ENCODE results near the gene OMP. TPM values are rescaled to one million over a fixed set of nuclear protein-coding genes. Genes with fewer than 3 reads are reported as not detected.
A peak's percentile ranks its signal among the peaks of the same experiment; 100 is the strongest.
"Not testable (repeated sequence)": the region's sequence is repeated elsewhere in the genome, so short reads cannot be mapped to it uniquely, and the experiment has no call there.

OMP gene
- total and polyA plus RNA-seq, 8 donors, result 0.61 to 0.78 (median 0.69) TPM; not detected in 5

GRCh38 chr11:77094841-77095365 lies 7.7 kb upstream of the OMP start:
- Histone ChIP-seq H3K27ac (peak overlapping the region in 1 of 4 donors; percentile 22), H3K9me3 (no peaks in the 10 kb centered on the region), H3K36me3 (no peaks in the 10 kb centered on the region), H3K27me3 (no peaks in the 10 kb centered on the region), H3K4me1 (no peaks in the 10 kb centered on the region), H3K4me3 (no peak overlapping the region)
- no peak for ATAC-seq
- WGBS, 2 donors, result 96 to 98% methylated on average over 6 to 7 of the region's 7 CpGs
- FAIRE-seq, result no peak
- TF ChIP-seq CTCF (IDR thresholded peaks at IDR 0.05), result no peak
- intact Hi-C loops (cut with DNase I), result loop anchor here in 1 of 3 donors (5.0 kb wide), 1 partner anchor 43 kb away; no protein-coding TSS in a partner anchor
- DNase-seq, result peak in 3 of 6 donors; percentile 15 to 62 (median 46)

GRCh38 chr11:77095551-77096490 lies 6.8 kb upstream of the OMP start:
- no peak for FAIRE-seq
- Histone ChIP-seq H3K27ac (peak overlapping the region in 2 of 4 donors; percentile 12 to 22), H3K4me1 (no peaks in the 10 kb centered on the region), H3K9me3 (no peaks in the 10 kb centered on the region), H3K36me3 (no peaks in the 10 kb centered on the region), H3K27me3 (no peaks in the 10 kb centered on the region), H3K4me3 (no peak overlapping the region)
- ATAC-seq, result peak; percentile 73 to 86 (median 80)
- TF ChIP-seq CTCF (IDR thresholded peaks at IDR 0.05), result no peak
- 82 to 83% methylated on average over 21 of the region's 21 CpGs for WGBS, 2 donors
- intact Hi-C loops (cut with DNase I), result no loop called here
- peak; percentile 56 to 85 (median 64) for DNase-seq

- no peak overlapping the region for H3K4me3 ChIP-seq
- no peak for ATAC-seq
- intact Hi-C loops (cut with DNase I), result no loop called here
- FAIRE-seq, result no peak
- TF ChIP-seq CTCF (IDR thresholded peaks at IDR 0.05), result no peak
- no peaks in the 10 kb centered on the region for H3K36me3 ChIP-seq
- H3K4me1 ChIP-seq, result no peaks in the 10 kb centered on the region
- H3K27ac ChIP-seq, result no peak overlapping the region
- H3K27me3 ChIP-seq, result no peaks in the 10 kb centered on the region
- peak in 3 of 6 donors; percentile 14 to 45 (median 28) for DNase-seq
- no peaks in the 10 kb centered on the region for H3K9me3 ChIP-seq
- 91 to 92% methylated on average over 8 of the region's 8 CpGs for WGBS, 2 donors
These were observed 6.0 kb upstream of the OMP start for GRCh38 chr11:77096591-77097019.

GRCh38 chr11:77097180-77097579 lies 5.5 kb upstream of the OMP start:
- H3K9me3 ChIP-seq; ATAC-seq; H3K4me1 ChIP-seq; FAIRE-seq; intact Hi-C loops (cut with DNase I); H3K4me3 ChIP-seq; H3K27ac ChIP-seq; H3K27me3 ChIP-seq; DNase-seq; H3K36me3 ChIP-seq: not testable (repeated sequence)
- WGBS, 2 donors, result 87 to 88% methylated on average over 4 of the region's 4 CpGs

GRCh38 chr11:77100166-77101042 lies 2.2 kb upstream of the OMP start:
- no peak for TF ChIP-seq CTCF (IDR thresholded peaks at IDR 0.05)
- Histone ChIP-seq H3K36me3 (no peaks in the 10 kb centered on the region), H3K27me3 (no peaks in the 10 kb centered on the region), H3K27ac (no peak overlapping the region), H3K4me1 (no peaks in the 10 kb centered on the region), H3K4me3 (no peak overlapping the region), H3K9me3 (no peaks in the 10 kb centered on the region)
- intact Hi-C loops (cut with DNase I), result no loop called here
- ATAC-seq, result no peak
- no peak for FAIRE-seq
- WGBS, 2 donors, result 90 to 94% methylated on average over 14 of the region's 14 CpGs
- DNase-seq, result peak in 3 of 6 donors; percentile 10 to 46 (median 40)
